Keratinocyte (primary cell): Measurements from ENCODE around the gene TECPR1.

Experiments used
- CTCF ChIP-seq, 3 experiments: IDR thresholded peaks in 1 of 3; conservative IDR thresholded peaks in 1 of 3; optimal IDR thresholded peaks in 1 of 3; 2 replicates in 2 of 3; 3 replicates in 1 of 3; pipeline versions ENCODE3 to v1.5.1; 2011; ENCODE audit warnings: low read length in 3 of 3, mild to moderate bottlenecking in 3 of 3, moderate library complexity in 2 of 3, control low read depth in 1 of 3, inconsistent platforms in 1 of 3; ENCODE audit not compliant: insufficient read depth in 2 of 3; ENCODE audit errors: extremely low read depth in 1 of 3
- EZH2 ChIP-seq: IDR thresholded peaks from one replicate; pipeline ENCODE4 v1.6.1; 2012; ENCODE audit warnings: inconsistent platforms, mild to moderate bottlenecking, low read length, moderate library complexity

- TF ChIP-seq CTCF (optimal IDR thresholded peaks at IDR 0.05 in 1 of 3, IDR thresholded peaks at IDR 0.05 in 1 of 3, conservative IDR thresholded peaks at IDR 0.05 in 1 of 3; ENCODE audit: extremely low read depth in 1 of 3, insufficient read depth in 2 of 3, low read length in 3 of 3) = no peak
- no peak for TF ChIP-seq EZH2
These were observed 28.3 kb upstream of the TECPR1 start for GRCh38 chr7:98280296-98280695.
